HG03175 (cell line): ENCODE results near the gene OARD1.
"Not testable (repeated sequence)": the region's sequence is repeated elsewhere in the genome, so short reads cannot be mapped to it uniquely, and the experiment has no call there.

Experiments used
- ATAC-seq: cut with Tn5 transposase; IDR thresholded peaks from one replicate; pipeline ENCODE4 v1.9.1; 2021; ENCODE audit warnings: mild to moderate bottlenecking, moderate library complexity; ENCODE audit not compliant: unreplicated experiment

OARD1 gene

GRCh38 chr6:41028561-41029412, 43.4 kb downstream of the OARD1 start:
- peak; percentile 25 for ATAC-seq

- ATAC-seq = peak; percentile 89
Measured at GRCh38 chr6:41027799-41028560, 44.2 kb downstream of the OARD1 start.

DNA sequence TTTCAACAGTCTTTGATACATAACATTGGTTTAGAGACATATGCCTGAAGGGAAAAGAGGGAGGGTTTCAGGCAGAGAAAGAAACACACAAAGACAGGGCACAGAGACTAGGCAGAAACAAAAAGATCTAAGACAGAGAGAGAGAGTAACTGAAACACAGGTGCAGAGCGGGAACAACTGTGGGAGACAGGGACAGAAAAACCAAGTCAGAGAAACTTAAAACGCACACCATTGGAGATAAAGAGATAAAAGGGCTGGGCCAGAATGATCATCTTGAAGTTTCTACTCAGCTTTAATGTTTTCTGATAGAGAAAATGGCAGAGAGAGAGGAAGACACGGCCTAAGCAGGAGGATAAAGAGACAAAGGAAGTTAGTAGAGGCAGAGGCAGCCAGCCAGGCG, 44.9 kb downstream of the OARD1 start:
- no peak for ATAC-seq

GRCh38 chr6:41025966-41026530, 46.1 kb downstream of the OARD1 start:
- no peak for ATAC-seq

DNA sequence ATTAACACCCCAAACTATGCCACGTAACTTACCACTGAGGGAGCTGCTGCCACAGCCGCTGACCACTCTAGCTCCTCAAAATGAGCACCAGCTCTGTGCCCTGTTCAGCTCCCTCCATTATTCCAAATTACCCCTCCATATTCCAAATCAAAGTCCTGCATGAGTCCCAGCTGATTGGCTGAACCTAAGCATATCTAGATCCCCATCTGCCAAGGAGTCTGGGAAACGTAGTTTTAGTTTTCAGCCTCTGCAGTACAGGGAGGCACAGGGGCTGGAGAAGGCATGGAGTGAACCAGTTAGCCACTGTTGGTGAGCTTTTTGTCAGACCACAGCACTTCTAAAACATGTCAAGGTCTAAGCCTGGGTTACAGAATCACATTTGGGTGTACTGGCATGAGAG, 49.0 kb downstream of the OARD1 start:
- no peak for ATAC-seq

DNA sequence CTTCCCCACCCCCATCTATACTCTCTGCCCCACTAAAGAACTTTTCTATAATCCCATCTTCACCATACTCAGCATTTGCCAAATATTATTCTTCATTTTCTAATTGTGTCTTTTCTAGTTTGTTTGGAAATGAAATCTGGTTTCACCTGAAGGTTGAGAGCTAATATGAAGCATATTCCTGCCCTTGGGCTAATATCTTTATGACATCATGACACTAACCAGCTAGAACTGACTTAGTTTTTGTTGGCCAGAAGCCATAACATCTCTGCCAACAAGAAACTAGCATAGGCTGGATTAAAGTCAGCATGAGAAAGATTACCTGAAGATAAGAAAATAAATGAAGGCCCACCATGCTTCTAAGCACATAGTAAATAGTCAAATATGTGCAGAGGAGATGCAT, 49.9 kb downstream of the OARD1 start:
- ATAC-seq = no peak

DNA sequence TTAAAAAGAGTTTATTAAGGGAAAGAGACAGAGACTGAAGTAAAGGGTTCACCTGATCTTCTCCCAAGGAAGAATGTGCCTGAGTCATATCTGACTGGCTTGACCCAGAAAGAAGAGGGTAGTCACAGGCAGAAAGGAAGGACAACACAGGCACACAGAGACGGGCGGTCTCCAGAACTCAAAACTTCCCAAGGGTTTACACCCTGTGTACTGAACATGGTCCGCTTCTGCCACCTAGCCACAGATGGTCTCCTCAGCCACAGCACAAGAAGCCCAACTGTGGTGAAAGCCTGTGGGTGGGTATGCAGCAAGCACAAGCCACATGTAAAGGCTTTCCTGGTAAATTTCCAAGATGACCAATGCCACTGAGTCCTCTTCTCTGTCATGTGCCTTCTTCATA, 50.3 kb downstream of the OARD1 start:
- no peak for ATAC-seq

GRCh38 chr6:41017663-41018062, 54.5 kb downstream of the OARD1 start:
- ATAC-seq = no peak

- not testable (repeated sequence) for ATAC-seq
Measured at GRCh38 chr6:41015860-41016259, 56.3 kb downstream of the OARD1 start.

DNA sequence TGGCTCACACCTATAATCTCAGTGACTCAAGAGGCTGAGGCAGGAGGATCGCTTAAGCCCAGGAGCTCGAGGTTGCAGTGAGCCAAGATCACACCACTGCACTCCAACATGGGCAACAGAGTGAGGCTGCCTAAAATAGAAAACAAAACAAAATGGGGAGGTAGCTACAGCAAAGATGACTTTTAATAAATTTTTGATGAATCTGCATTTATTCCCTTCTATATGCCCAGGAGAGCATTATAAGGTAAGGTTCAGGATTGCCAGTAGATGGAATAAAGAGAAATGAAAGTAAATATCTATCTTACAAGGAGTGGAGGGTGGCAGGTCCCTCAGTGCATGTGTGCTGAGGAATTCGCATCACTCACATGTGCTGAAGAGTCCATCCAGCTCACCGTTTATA, 57.4 kb downstream of the OARD1 start:
- no peak for ATAC-seq
